Fibroblast of pulmonary artery (primary cell): ENCODE measurements around the gene ZMIZ1.

Source experiments
- DNase-seq: peaks from one replicate; pipeline ENCODE4 v3.0.0-alpha.2; 2010; ENCODE audit warnings: low read depth
- H3K4me3 ChIP-seq: replicated peaks from 2 replicates; pipeline ENCODE4 v1.5.1; 2011; ENCODE audit warnings: low read depth, mild to moderate bottlenecking, control low read depth, low read length, moderate library complexity
- TF ChIP-seq, protein P1 (sequence below): IDR thresholded peaks from 2 replicates; pipeline ENCODE4 v1.5.1; 2011; ENCODE audit warnings: mild to moderate bottlenecking, control low read depth, low read length, inconsistent platforms; ENCODE audit errors: missing control alignments

Gene ZMIZ1

GRCh38 chr10:79349072-79349491 is 280.3 kb downstream of the ZMIZ1 start:
- DNase-seq: no peak
- H3K4me3 ChIP-seq: peak overlapping the region; percentile 75
- TF ChIP-seq, protein P1, sequence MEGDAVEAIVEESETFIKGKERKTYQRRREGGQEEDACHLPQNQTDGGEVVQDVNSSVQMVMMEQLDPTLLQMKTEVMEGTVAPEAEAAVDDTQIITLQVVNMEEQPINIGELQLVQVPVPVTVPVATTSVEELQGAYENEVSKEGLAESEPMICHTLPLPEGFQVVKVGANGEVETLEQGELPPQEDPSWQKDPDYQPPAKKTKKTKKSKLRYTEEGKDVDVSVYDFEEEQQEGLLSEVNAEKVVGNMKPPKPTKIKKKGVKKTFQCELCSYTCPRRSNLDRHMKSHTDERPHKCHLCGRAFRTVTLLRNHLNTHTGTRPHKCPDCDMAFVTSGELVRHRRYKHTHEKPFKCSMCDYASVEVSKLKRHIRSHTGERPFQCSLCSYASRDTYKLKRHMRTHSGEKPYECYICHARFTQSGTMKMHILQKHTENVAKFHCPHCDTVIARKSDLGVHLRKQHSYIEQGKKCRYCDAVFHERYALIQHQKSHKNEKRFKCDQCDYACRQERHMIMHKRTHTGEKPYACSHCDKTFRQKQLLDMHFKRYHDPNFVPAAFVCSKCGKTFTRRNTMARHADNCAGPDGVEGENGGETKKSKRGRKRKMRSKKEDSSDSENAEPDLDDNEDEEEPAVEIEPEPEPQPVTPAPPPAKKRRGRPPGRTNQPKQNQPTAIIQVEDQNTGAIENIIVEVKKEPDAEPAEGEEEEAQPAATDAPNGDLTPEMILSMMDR: no peak

- no peak for DNase-seq
- no peak overlapping the region for H3K4me3 ChIP-seq
- TF ChIP-seq, protein P1: no peak
Measured at GRCh38 chr10:79349766-79350406, 281.1 kb downstream of the ZMIZ1 start.

DNA sequence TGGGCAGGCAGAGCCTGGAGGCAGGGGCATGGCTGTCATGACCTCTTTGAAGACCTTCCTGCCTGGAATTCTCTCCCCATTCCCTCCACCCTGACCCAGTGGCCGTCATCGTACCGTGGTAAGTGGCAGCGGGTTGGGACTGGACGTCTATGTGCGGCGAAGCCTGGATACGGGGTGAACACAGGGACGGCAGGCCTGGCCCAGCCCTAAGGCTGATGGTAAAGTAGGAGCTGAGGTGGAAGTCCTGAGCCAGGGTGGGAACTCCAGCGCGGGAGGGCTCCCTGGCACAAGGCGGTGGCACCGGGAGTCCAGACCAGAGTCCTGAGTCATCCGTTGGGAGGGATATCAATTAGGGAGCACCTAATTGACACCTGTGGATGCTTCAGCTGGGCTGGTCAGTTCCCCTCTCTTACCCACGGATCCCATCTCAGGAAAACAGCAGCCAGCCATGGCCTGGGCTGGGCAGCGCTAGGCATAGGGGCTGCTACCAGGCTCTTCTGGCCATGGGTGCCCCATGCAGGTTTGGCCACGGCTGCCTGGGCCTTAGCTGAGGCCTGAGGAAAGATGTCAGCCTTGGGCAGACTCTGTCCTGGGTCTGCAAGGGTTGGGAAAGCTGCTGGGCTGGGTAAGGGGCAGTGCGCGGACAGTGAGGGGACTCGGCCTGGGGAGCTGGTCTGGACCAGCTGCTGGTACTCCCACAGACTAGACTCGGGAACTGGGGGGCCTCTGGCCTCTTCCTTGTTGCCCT is 281.8 kb downstream of the ZMIZ1 start:
- no peak for DNase-seq
- TF ChIP-seq, protein P1: no peak

GRCh38 chr10:79351332-79351731 is 282.6 kb downstream of the ZMIZ1 start:
- DNase-seq: no peak
- no peak overlapping the region for H3K4me3 ChIP-seq

More for the DNA sequence above, 281.8 kb downstream of the ZMIZ1 start:
- no peak overlapping the region for H3K4me3 ChIP-seq

GRCh38 chr10:79352035-79352877 is 283.5 kb downstream of the ZMIZ1 start:
- DNase-seq: no peak
- no peak overlapping the region for H3K4me3 ChIP-seq
- TF ChIP-seq, protein P1: no peak

More at GRCh38 chr10:79351332-79351731, 282.6 kb downstream of the ZMIZ1 start:
- TF ChIP-seq, protein P1: no peak

DNA sequence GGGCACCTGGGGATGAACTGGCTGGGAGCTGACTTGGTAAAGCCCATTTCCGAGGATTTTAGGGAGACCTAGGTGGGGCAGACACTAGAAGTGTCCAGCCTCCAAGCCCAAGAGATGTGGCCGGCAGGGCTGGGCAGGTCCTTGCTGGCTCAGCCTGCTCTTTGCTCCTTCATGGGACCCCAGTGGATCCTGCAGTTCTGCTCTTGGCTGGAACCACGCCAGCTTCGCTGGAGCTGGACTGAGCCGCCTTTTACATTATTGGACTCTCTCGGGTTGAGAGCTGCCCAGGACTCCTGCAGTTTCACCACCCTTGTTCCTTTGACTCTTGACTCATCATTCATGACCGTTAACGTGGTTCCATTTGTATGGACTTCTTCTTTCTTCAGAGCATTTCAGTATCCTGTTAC is 284.2 kb downstream of the ZMIZ1 start:
- no peak overlapping the region for H3K4me3 ChIP-seq
- DNase-seq: no peak

More for the DNA sequence above, 284.2 kb downstream of the ZMIZ1 start:
- TF ChIP-seq, protein P1: no peak
